PC-3 (cell line): Measurements from ENCODE around the gene DNM3. TPM values are rescaled to one million over a fixed set of nuclear protein-coding genes. Genes with fewer than 3 reads are reported as not detected.

Experiments used
- ATAC-seq: fragments of 200-7000 bp; cut with Tn5 transposase; 2 replicates; pipeline ENCODE4 v1.9.1; 2020; ENCODE audit warnings: mild to moderate bottlenecking, moderate library complexity
- BruUV-seq: library from RNA; stranded (reverse); fragments of 400-500 nt; replicated peaks from 2 replicates; lab custom pipeline; 2021; lab: Mats Ljungman, UMichigan
- CTCF ChIA-PET: fragments of 300-600 bp; sonication (Branson Sonifier 250); formaldehyde crosslinking; loops from one replicate; lab custom pipeline; 2022; ENCODE audit warnings: antibody characterized with exemption; lab: Charles Lee
- POLR2A ChIA-PET: fragments of 300-600 bp; sonication (Branson Sonifier 250); formaldehyde crosslinking; loops from one replicate; lab custom pipeline; 2022; ENCODE audit warnings: antibody characterized with exemption; ENCODE audit not compliant: unreplicated experiment; lab: Charles Lee
- DNase-seq: peaks from one replicate; pipeline ENCODE4 v3.0.0-alpha.2; 2015
- H2AFZ ChIP-seq: fragments of 300-600 bp; sonication (generic); 2 replicates; pipeline ENCODE4 v1.6.0; 2016; ENCODE audit warnings: antibody characterized with exemption, low read length
- H3F3A ChIP-seq: fragments of 300-600 bp; sonication (generic); one replicate; pipeline ENCODE4 v1.6.0; 2017; ENCODE audit warnings: antibody characterized with exemption, low read length, control low read depth, mild to moderate bottlenecking; ENCODE audit not compliant: unreplicated experiment
- H3K27ac ChIP-seq: fragments of 300-600 bp; sonication (generic); 2 replicates; pipeline ENCODE4 v1.5.1; 2016; ENCODE audit warnings: mild to moderate bottlenecking, low read length
- H3K27me3 ChIP-seq: fragments of 300-600 bp; sonication (generic); 2 replicates; pipeline ENCODE4 v1.6.1; 2016; ENCODE audit warnings: low read length, mixed read lengths
- H3K36me3 ChIP-seq: fragments of 300-600 bp; sonication (generic); 2 replicates; pipeline ENCODE4 v1.6.1; 2016; ENCODE audit warnings: low read depth, mixed run types, low read length, mixed read lengths
- H3K4me1 ChIP-seq: fragments of 300-600 bp; sonication (generic); 2 replicates; pipeline ENCODE4 v1.5.1; 2016; ENCODE audit warnings: low read length; ENCODE audit not compliant: insufficient read depth
- H3K4me2 ChIP-seq: fragments of 300-600 bp; sonication (generic); 2 replicates; pipeline ENCODE4 v1.6.0; 2016; ENCODE audit warnings: low read length
- H3K4me3 ChIP-seq: fragments of 300-600 bp; sonication (generic); 2 replicates; pipeline ENCODE4 v1.5.1; 2016; ENCODE audit warnings: mild to moderate bottlenecking, low read length, mixed read lengths
- H3K79me2 ChIP-seq: fragments of 300-600 bp; sonication (generic); 2 replicates; pipeline ENCODE4 v1.6.1; 2017; ENCODE audit warnings: low read length, mixed read lengths
- H3K9ac ChIP-seq: fragments of 300-600 bp; sonication (generic); 2 replicates; pipeline ENCODE4 v1.6.0; 2016; ENCODE audit warnings: mild to moderate bottlenecking, low read length
- H3K9me2 ChIP-seq: fragments of 300-600 bp; sonication (generic); replicated peaks from 2 replicates; pipeline ENCODE4 v1.6.1; 2016; ENCODE audit warnings: mixed run types, low read length, mixed read lengths
- H3K9me3 ChIP-seq: fragments of 300-600 bp; sonication (generic); 2 replicates; pipeline ENCODE4 v1.6.1; 2016; ENCODE audit warnings: low read length, mixed read lengths
- H4K20me1 ChIP-seq: fragments of 300-600 bp; sonication (generic); 2 replicates; pipeline ENCODE4 v1.6.1; 2016; ENCODE audit warnings: low read length, mixed read lengths
- CTCF ChIP-seq: fragments of 300-600 bp; sonication (generic); conservative IDR thresholded peaks from 2 replicates; pipeline ENCODE4 v1.5.1; 2017; ENCODE audit warnings: antibody characterized with exemption, low read depth, mild to moderate bottlenecking, low read length
- EZH2 ChIP-seq: fragments of 300-600 bp; sonication (generic); IDR thresholded peaks from one replicate; pipeline ENCODE4 v1.6.1; 2017; ENCODE audit warnings: antibody characterized with exemption, mild to moderate bottlenecking, low read length; ENCODE audit not compliant: unreplicated experiment
- EZH2phosphoT487 ChIP-seq: fragments of 300-600 bp; sonication (generic); IDR thresholded peaks from 2 replicates; pipeline ENCODE4 v1.6.1; 2018; ENCODE audit warnings: mild to moderate bottlenecking, antibody characterized with exemption, low read length, borderline replicate concordance
- intact Hi-C: fragments of 100-400 bp; cut with micrococcal nuclease; formaldehyde crosslinking; loops from 2 replicates; pipeline ENCODE4 v1.9.0; 2023
- total RNA-seq: library from RNA; depleted of rRNA; stranded (reverse); fragments of >200 nt; gene quantifications from 2 replicates; pipeline ENCODE4 v1.2.3, GENCODE V29; 2014

Gene DNM3
- total RNA-seq, 1 experiment from 2014 or later: 0.98 TPM

- intact Hi-C loops: no loop called here
- H3K27ac ChIP-seq: no peak overlapping the region
These were observed 434.2 kb downstream of the DNM3 start for GRCh38 chr1:172275478-172275877.

GRCh38 chr1:172276120-172276818 lies 435.0 kb downstream of the DNM3 start:
- no TSS peak for BruUV-seq
- H3K27ac ChIP-seq: no peak overlapping the region

More at GRCh38 chr1:172275478-172275877, 434.2 kb downstream of the DNM3 start:
- Histone ChIP-seq H3F3A (no peaks in the 10 kb centered on the region), H3K27me3 (no peaks in the 10 kb centered on the region), H3K79me2 (no peaks in the 10 kb centered on the region), H4K20me1 (no peaks in the 10 kb centered on the region), H3K9ac (no peak overlapping the region), H3K4me3 (no peak overlapping the region), H3K9me2 (no peaks in the 10 kb centered on the region), H3K9me3 (no peaks in the 10 kb centered on the region), H3K4me1 (peaks cover 15% of the 10 kb centered on the region), H3K4me2 (no peak overlapping the region), H3K36me3 (no peaks in the 10 kb centered on the region), H2AFZ (no peak overlapping the region)
- ChIA-PET CTCF (no interaction called here), POLR2A (no interaction called here)
- no TSS peak for BruUV-seq
- no peak for ATAC-seq
- TF ChIP-seq CTCF: no peak
- no peak for TF ChIP-seq EZH2phosphoT487
- TF ChIP-seq EZH2: no peak
- no peak for DNase-seq

More at GRCh38 chr1:172276120-172276818, 435.0 kb downstream of the DNM3 start:
- no peaks in the 10 kb centered on the region for H3K79me2 ChIP-seq
- ChIA-PET CTCF (no interaction called here), POLR2A (no interaction called here)
- ATAC-seq: no peak
- TF ChIP-seq EZH2: no peak
- no peak for TF ChIP-seq EZH2phosphoT487
- TF ChIP-seq CTCF: no peak
- H3K4me3 ChIP-seq: no peak overlapping the region
- H4K20me1 ChIP-seq: no peaks in the 10 kb centered on the region
- no peaks in the 10 kb centered on the region for H3K9me3 ChIP-seq
- no peak overlapping the region for H2AFZ ChIP-seq
- peaks cover 15% of the 10 kb centered on the region for H3K4me1 ChIP-seq
- intact Hi-C loops: no loop called here
- no peak overlapping the region for H3K4me2 ChIP-seq
- H3K9ac ChIP-seq: no peak overlapping the region
- H3K9me2 ChIP-seq: no peaks in the 10 kb centered on the region
- no peaks in the 10 kb centered on the region for H3F3A ChIP-seq
- H3K27me3 ChIP-seq: no peaks in the 10 kb centered on the region
- DNase-seq: no peak
- no peaks in the 10 kb centered on the region for H3K36me3 ChIP-seq
